Endothelial cell of umbilical vein (primary cell): ENCODE data around the gene C3.

Experiments
- EZH2 ChIP-seq: IDR thresholded peaks from 2 replicates; pipeline ENCODE4 v1.6.1; 2012; ENCODE audit warnings: borderline replicate concordance, low read depth, mild to moderate bottlenecking, moderate library complexity, low read length, inconsistent platforms; ENCODE audit not compliant: severe bottlenecking
- FOS ChIP-seq: IDR thresholded peaks from 2 replicates; pipeline ENCODE4 v1.6.1; 2011; ENCODE audit warnings: mild to moderate bottlenecking, low read length, moderate library complexity, borderline replicate concordance; ENCODE audit not compliant: insufficient read depth
- GATA2 ChIP-seq: IDR thresholded peaks from 2 replicates; pipeline ENCODE4 v1.7.0; 2011; ENCODE audit warnings: low read depth, mild to moderate bottlenecking, moderate library complexity, mixed read lengths, low read length; ENCODE audit not compliant: insufficient read length, insufficient read depth
- JUN ChIP-seq: IDR thresholded peaks from 2 replicates; pipeline ENCODE4 v1.6.1; 2011; ENCODE audit warnings: borderline replicate concordance, low read depth; ENCODE audit not compliant: insufficient read length, insufficient read depth
- MAX ChIP-seq: IDR thresholded peaks from 2 replicates; pipeline ENCODE4 v1.6.1; 2011; ENCODE audit not compliant: insufficient read depth, insufficient read length
- MYC ChIP-seq: IDR thresholded peaks from one replicate; pipeline ENCODE4 v1.6.1; 2011; ENCODE audit warnings: mild to moderate bottlenecking, low read depth, low read length
- POLR2A ChIP-seq: IDR thresholded peaks from 2 replicates; pipeline ENCODE4 v1.6.1; 2012; ENCODE audit warnings: low read depth, mild to moderate bottlenecking, control low read depth, low read length
- POLR2AphosphoS5 ChIP-seq: IDR thresholded peaks from 2 replicates; pipeline ENCODE4 v1.6.1; 2012; ENCODE audit warnings: low read depth, mild to moderate bottlenecking, control low read depth, low read length, moderate library complexity; ENCODE audit not compliant: insufficient read depth
- TF ChIP-seq, protein P1 (sequence below), 2 donors: IDR thresholded peaks; 1 replicate in 1 of 2; 2 replicates in 1 of 2; pipeline ENCODE4 v1.5.1; 2011; ENCODE audit warnings: low read length in 2 of 2, mild to moderate bottlenecking in 2 of 2, moderate library complexity in 2 of 2, control low read depth in 1 of 2, inconsistent platforms in 1 of 2, low read depth in 1 of 2; ENCODE audit not compliant: insufficient read depth in 1 of 2; ENCODE audit errors: extremely low read depth in 1 of 2

DNA sequence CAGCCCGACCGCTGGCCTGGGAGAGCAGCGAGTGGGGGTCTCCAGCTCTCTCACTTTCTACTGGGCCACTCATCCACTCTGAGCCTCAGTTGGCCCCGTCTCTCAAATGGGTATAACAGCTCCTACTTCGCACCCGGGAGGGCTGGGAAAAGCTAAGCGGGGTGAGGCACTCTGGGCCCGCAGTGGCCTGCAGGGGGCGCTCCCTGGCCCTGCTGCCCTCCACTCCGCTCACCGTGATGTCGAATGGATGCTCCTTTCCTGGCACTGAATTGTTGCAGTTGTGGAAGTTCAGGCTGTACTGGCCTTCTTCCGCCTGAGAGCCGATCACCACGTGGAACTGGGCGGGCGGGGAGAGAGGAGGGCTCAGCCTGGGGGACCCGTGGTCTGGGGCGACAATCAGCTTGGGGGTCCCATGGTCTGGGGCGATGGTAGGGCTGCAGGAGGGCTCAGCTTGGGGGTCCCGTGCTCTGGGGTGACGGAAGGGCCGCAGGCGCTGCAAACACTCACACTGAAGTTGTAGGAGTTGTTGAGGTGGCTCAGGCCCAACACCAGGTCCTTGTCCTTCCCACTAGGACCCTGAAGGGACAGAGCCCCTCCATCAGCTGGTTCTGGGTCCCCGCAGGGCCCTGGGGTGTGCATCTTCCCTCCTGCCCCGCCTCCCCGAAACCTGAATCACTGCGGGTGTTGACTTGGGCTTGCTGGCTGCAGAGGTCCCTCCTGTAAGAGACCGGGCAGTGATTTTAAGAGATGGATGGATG, 13.1 kb upstream of the C3 start:
- TF ChIP-seq, protein P1, sequence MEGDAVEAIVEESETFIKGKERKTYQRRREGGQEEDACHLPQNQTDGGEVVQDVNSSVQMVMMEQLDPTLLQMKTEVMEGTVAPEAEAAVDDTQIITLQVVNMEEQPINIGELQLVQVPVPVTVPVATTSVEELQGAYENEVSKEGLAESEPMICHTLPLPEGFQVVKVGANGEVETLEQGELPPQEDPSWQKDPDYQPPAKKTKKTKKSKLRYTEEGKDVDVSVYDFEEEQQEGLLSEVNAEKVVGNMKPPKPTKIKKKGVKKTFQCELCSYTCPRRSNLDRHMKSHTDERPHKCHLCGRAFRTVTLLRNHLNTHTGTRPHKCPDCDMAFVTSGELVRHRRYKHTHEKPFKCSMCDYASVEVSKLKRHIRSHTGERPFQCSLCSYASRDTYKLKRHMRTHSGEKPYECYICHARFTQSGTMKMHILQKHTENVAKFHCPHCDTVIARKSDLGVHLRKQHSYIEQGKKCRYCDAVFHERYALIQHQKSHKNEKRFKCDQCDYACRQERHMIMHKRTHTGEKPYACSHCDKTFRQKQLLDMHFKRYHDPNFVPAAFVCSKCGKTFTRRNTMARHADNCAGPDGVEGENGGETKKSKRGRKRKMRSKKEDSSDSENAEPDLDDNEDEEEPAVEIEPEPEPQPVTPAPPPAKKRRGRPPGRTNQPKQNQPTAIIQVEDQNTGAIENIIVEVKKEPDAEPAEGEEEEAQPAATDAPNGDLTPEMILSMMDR (IDR thresholded peaks at IDR 0.05; ENCODE audit: extremely low read depth in 1 of 2, insufficient read depth in 1 of 2, low read depth in 1 of 2, low read length in 2 of 2) = peak in 1 of 2 donors; percentile 29
- no peak for TF ChIP-seq EZH2
- no peak for TF ChIP-seq POLR2A
- TF ChIP-seq MYC = no peak
- no peak for TF ChIP-seq JUN
- TF ChIP-seq MAX = no peak
- TF ChIP-seq FOS = no peak
- TF ChIP-seq POLR2AphosphoS5 = no peak
- TF ChIP-seq GATA2 = no peak
